HG02642 (cell line): ENCODE data around the gene GSTA4.
A peak's percentile ranks its signal among the peaks of the same experiment; 100 is the strongest.
"Not testable (repeated sequence)": the region's sequence is repeated elsewhere in the genome, so short reads cannot be mapped to it uniquely, and the experiment has no call there.

Experiments
- ATAC-seq: cut with Tn5 transposase; IDR thresholded peaks from one replicate; pipeline ENCODE4 v1.9.1; 2021; ENCODE audit warnings: mild to moderate bottlenecking; ENCODE audit not compliant: unreplicated experiment, poor library complexity

Gene GSTA4

GRCh38 chr6:53015486-53015885 is 20.4 kb upstream of the GSTA4 start:
- no peak for ATAC-seq

- no peak for ATAC-seq
These were observed 19.7 kb upstream of the GSTA4 start for GRCh38 chr6:53014744-53015143.

DNA sequence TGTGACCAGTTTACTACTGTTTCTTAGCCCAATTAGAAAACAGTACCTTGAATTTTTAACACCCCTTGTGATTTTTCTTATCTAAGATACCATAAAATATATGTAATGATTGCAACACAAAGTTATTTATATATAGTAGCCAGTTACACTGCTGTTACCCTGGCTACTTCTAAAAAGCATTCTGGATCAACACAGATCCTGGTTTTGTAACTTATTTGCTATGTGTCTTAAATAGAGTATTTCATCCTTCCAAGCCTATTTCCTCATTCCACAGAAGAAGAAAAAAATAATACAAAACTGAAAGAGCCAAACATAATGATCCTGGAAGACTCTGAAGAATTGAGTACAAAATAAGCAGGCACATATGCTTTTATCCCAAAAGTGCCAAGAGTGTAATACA is 19.0 kb upstream of the GSTA4 start:
- ATAC-seq: no peak

GRCh38 chr6:53011979-53012378 is 16.9 kb upstream of the GSTA4 start:
- ATAC-seq: no peak

- no peak for ATAC-seq
These were observed 15.4 kb upstream of the GSTA4 start for GRCh38 chr6:53010504-53010903.

DNA sequence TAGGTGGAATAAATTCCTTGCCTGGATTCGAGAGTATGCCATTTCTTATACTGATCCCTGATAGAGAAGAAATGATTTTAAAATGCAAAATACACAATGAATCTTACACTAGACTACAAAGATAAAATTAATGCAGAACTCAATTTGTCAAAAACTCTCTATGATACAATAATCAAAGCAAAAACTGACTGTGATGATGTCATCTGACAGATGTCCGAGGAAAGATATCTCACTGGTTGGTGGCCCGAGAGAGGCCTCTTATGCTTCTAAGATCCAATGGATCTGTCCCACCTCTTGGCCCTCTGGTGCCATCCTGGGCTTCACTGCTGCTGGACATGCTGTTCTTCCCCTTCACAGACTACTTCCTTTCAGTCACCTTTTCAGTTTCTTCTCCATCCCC is 14.4 kb upstream of the GSTA4 start:
- ATAC-seq: no peak

DNA sequence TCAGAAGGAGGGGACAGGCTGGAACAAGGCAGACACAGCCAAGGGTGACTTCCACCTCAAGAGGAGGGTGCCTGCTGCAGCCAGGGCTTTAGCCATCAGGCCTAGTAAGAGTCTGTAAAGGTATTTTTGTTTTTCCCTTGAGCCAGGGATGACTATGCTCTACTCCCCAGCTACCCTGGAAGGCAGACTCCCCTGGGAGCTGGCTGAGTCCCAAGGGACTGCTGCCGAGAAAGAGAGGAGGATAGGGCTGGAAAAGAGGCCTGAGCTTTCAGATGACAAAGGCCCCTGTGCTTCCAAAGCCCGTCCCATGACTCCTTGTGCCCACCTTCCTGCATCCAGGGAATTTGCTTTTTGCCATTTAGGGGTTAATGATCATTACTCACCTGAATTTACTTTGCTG is 14.0 kb upstream of the GSTA4 start:
- no peak for ATAC-seq

GRCh38 chr6:53008192-53008687 is 13.2 kb upstream of the GSTA4 start:
- ATAC-seq: not testable (repeated sequence)

GRCh38 chr6:53005663-53006250 is 10.7 kb upstream of the GSTA4 start:
- ATAC-seq: no peak

DNA sequence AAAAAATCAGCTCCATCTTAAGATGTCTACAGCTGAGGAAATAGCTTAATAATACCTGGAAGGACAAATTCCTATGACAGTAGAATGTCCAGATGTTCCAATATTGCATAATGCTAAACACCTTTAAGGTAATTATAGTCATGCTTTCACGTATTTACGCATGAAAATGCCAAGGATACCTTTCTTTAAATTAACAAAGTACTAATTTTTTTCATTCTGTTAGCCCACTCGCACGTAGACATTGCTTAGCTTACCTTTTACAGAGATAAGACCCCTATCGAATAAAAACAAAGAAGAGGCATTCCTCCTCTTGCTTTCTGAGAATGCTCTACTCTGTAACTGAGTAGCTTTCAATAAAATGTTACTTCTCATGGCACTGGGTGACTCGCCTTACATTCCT is 4.4 kb upstream of the GSTA4 start:
- no peak for ATAC-seq

DNA sequence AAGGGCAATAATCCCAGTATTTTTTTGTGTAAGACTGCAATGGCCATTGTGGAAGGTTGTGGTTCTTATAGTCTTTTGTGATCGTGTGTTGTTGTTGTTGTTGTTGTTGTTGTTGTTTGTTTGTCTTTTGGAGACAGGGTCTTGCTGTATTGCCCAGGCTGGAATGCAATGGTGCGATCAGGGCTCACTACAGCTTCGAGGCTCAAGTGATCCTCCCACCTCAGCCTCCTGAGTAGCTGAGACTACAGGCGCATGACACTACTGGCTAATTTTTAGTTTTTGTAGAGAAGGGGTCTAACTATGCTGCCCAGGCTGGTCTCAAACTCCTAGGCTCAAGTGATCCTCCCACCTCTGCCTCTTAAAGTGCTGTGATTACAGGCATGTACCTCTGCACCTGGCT is 3.5 kb upstream of the GSTA4 start:
- ATAC-seq: no peak

DNA sequence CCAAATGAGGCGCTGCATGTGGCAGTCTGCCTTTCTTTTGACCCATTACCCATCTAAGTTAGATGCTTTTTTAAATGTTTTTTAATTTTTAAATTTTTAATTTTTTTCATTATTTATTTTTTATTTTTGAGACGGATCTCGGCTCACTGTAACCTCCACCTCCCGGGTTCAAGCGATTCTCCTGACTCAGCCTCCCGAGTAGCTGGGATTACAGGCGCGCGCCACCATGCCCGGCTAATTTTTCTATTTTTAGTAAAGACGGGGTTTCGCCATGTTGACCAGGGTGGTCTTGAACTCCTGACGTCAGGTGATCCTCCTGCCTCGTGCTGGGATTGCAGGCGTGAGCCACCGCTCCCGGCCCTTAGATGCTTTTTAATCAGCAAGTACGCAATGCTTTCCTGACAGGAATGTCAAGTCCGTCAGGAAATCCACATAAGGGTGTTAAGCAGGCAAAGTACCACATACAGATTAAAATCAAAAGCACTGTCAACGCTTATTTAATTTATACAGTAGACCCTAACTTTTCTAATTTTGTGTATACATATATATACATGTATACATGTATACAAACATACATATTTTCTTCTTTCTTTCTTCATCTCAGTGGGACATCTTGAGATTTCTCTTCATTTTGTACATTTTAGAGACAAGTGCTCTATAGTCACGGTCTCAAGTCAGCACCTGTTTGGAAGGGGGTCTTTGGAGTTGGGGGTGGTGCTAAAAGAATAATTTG is 995 bp upstream of the GSTA4 start:
- ATAC-seq: no peak

GRCh38 chr6:52994839-52995088 is 320 bp downstream of the GSTA4 start:
- ATAC-seq: peak; percentile 29

- no peak for ATAC-seq
These were observed 849 bp downstream of the GSTA4 start for GRCh38 chr6:52994031-52994838.

DNA sequence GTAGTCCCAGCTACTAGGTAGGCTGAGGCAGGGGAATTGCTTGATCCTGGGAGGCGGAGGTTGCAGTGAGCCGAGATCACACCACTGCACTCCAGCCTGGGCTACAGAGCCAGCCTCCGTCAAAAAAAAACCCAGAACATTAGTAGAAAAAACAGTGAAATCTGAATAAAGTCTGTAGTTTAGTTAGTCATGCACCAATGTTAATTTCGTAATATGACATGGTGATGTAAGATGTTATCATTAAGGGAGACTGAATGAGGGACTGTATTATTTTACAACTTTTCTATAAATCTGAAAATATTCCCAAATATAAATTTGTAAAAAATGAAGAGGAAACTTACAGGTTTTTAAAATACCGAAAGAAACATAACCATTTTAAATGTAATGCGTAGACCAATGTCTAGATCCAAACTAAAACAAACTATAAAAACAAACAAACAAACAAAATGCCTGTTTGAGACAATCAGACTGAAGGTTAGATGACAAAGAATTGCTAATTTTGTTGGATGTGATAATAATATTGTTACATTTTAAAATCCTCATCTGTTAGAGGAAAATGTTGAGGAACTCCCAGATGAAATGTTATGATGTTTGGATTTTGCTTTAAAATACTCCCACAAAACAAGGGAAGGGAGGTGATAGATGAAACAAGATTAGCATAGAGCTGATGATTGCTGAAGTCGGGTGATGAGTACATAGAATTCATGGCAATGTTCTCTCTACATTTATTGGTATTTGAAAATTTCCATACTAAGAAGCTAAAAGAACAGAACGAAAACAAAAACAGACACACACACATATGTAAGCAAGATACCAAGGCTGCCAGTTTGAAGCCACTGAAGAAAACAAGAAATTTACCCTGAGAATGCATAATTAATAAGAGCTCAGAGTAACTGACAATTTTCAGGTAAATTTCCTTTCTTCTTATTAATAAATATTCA is 1.8 kb downstream of the GSTA4 start:
- no peak for ATAC-seq

GRCh38 chr6:52990342-52990741 is 4.7 kb downstream of the GSTA4 start:
- no peak for ATAC-seq

- no peak for ATAC-seq
These were observed 9.9 kb downstream of the GSTA4 start for GRCh38 chr6:52985228-52985627.

DNA sequence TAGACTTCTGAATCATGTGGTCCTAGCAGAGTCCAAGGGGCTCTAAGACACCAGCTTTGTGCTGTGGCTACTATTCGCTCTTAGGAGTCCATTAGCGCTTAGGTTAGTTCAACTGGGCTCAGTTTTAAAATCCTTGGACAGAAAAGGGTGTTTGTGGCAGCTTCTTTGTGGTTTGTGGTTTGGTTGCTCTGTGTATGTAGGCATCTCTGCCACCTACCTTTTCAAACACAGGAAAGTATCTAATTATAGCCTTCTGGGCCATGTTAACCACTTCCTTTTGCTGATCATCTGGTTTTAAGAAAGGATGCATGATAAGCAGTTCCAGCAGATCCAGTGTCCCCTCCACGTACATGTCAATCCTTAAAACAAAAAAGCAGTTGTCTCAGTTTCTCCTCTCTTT is 10.8 kb downstream of the GSTA4 start:
- ATAC-seq: peak; percentile 75

DNA sequence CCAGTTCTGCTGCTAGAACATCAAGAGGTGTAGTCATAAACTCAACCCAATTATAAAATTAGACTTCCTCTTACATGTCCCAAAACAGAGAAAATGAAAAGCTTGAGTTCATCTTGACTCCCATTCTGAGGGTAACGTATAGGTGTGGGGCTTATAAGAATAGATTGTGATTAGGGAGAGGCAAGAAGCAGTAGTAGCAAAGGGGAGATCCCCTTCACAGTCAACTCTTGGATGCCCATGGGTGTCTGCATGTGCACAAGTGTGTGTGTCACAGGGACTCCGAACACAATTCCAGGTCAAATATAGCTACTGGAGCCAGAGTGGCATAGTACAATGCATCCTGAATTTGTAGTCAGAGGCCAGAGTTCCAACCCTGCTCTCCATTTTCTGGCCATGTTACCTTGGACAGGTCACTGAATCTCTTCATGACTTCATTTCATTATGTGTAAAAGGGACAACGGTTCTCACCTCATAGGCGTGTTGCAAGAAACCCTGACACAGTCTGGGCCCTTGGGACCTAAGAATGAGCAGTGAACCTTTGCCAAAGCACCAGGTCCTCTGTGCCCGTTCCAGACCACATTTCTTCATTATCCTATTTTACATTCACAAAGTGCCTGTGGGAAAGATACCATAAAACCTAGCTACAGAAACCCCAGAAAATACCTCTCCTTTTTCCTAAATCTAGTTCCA is 11.8 kb downstream of the GSTA4 start:
- ATAC-seq: no peak

DNA sequence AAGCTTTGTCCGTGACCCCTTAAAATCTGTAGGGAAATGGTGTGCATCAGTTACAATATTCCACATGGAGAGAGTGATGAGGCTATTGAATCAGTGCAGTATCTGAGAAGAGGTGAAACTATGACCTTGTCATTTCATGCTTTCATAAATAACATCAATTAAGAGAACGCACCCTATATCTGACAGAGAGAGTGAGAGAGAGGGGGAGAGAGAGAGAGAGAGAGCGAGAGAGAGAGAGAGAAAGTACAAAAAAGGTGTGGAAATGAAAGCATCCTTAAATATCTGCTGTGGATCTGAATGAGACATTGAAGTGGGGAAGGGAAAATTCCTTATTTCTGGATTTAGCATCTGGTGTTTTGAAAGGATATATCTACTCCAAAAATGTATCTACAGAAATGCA is 12.4 kb downstream of the GSTA4 start:
- no peak for ATAC-seq
